Urinary bladder (tissue), 4 donors: ENCODE data around the gene LOXL1. TPM values are rescaled to one million over a fixed set of nuclear protein-coding genes. Genes with fewer than 3 reads are reported as not detected.

Source experiments
- DNase-seq: peaks from one replicate; pipeline ENCODE4 v3.0.0-alpha.2; 2015; ENCODE audit errors: extremely low spot score
- H3K27ac ChIP-seq: one replicate; pipeline ENCODE4 v1.5.1; 2013; ENCODE audit warnings: low read depth, mild to moderate bottlenecking, moderate library complexity
- H3K36me3 ChIP-seq: one replicate; pipeline ENCODE4 v1.6.1; 2013; ENCODE audit warnings: mild to moderate bottlenecking, moderate library complexity; ENCODE audit not compliant: insufficient read depth
- H3K4me1 ChIP-seq: one replicate; pipeline ENCODE4 v1.6.1; 2013; ENCODE audit warnings: mild to moderate bottlenecking, moderate library complexity; ENCODE audit not compliant: insufficient read depth
- H3K4me3 ChIP-seq: one replicate; pipeline ENCODE4 v1.5.1; 2013; ENCODE audit warnings: low read depth, low read length
- WGBS: extraction: QIAGEN DNeasy Blood & Tissue Kit; methylation state at CpG from one replicate; pipeline ENCODE4 v1.1.7; 2013; 5-methylcytosine and 5-hydroxymethylcytosine counted together
- polyA plus RNA-seq: library from polyadenylated mRNA; stranded (reverse); fragments of 200-250 nt; gene quantifications from one replicate; pipeline ENCODE4 v1.2.3, GENCODE V29; 2013
- total RNA-seq: library from RNA; depleted of rRNA; stranded (reverse); fragments of >200 nt; gene quantifications from one replicate; pipeline ENCODE4 v1.2.3, GENCODE V29; 2014
- donor health status: healthy with polysubstance abuse.
- donor health status: healthy.

The LOXL1 gene
- total and polyA plus RNA-seq, 2 donors, result 56.2 to 57.9 TPM

GRCh38 chr15:73906346-73907034 lies 19.8 kb upstream of the LOXL1 start:
- H3K36me3 ChIP-seq, result no peaks in the 10 kb centered on the region
- 80% methylated on average over 4 of the region's 4 CpGs for WGBS
- H3K27ac ChIP-seq, result no peak overlapping the region
- DNase-seq, result no peak
- H3K4me1 ChIP-seq, result no peaks in the 10 kb centered on the region
- no peak overlapping the region for H3K4me3 ChIP-seq

- Histone ChIP-seq H3K27ac (no peak overlapping the region), H3K4me3 (no peak overlapping the region), H3K4me1 (no peaks in the 10 kb centered on the region), H3K36me3 (no peaks in the 10 kb centered on the region)
- DNase-seq, result no peak
- 79% methylated on average over 2 of the region's 2 CpGs for whole genome bisulfite sequencing
Observed at GRCh38 chr15:73907035-73907408, 19.2 kb upstream of the LOXL1 start.

DNA sequence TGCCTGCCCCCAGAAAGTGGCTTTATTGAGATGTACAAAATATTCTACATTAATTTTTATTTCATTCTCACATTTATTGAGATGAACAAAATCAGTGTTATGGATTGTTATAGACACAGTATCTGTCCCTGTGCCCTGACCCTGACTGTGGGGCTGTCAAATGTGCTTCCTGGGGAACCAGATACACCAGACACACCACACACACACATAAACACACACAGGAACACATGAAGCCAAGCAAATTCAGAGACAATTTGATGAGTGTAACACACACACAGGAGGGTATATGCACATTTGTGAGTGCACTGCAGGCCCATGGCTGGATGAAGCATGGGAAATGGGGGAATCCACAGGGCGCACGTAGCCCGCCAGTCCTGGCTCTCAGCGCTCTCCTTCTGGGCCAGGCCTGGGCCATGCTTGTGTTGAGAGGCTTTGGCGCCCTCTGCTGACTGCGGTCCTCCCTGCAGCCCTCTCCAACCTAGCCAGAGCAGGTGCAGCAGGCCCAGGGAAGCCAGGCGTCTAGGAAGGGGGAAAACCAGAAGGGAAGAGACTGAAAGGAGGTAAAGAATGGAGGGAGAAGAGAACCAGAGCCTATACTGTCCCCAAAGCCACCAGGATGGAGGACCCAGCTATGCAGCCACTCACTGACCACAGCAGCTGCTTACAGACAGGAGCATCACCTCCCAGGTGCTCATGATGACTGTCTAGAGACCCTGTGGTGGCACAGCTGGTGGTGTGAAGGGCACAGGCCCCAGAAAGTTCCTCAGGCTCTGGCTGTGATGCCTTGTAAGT lies 18.0 kb upstream of the LOXL1 start:
- H3K36me3 ChIP-seq, result no peaks in the 10 kb centered on the region
- H3K4me3 ChIP-seq, result no peak overlapping the region
- no peak for DNase-seq
- no peaks in the 10 kb centered on the region for H3K4me1 ChIP-seq
- 9% methylated on average over 7 of the region's 7 CpGs for WGBS
- no peak overlapping the region for H3K27ac ChIP-seq

GRCh38 chr15:73908822-73909122 lies 17.5 kb upstream of the LOXL1 start:
- no peak for DNase-seq
- Histone ChIP-seq H3K27ac (no peak overlapping the region), H3K4me1 (no peaks in the 10 kb centered on the region), H3K36me3 (no peaks in the 10 kb centered on the region), H3K4me3 (no peak overlapping the region)
- 94% methylated on average over 2 of the region's 2 CpGs for WGBS

GRCh38 chr15:73909651-73910050 lies 16.6 kb upstream of the LOXL1 start:
- H3K4me1 ChIP-seq, result no peaks in the 10 kb centered on the region
- WGBS, result 89% methylated on average over 2 of the region's 2 CpGs
- no peak for DNase-seq
- H3K4me3 ChIP-seq, result no peak overlapping the region
- no peaks in the 10 kb centered on the region for H3K36me3 ChIP-seq
- H3K27ac ChIP-seq, result no peak overlapping the region

- Histone ChIP-seq H3K4me3 (no peak overlapping the region), H3K36me3 (no peaks in the 10 kb centered on the region), H3K4me1 (no peaks in the 10 kb centered on the region), H3K27ac (no peak overlapping the region)
- 69% methylated on average over 7 of the region's 7 CpGs for WGBS
- DNase-seq, result no peak
Observed at GRCh38 chr15:73910522-73911303, 15.5 kb upstream of the LOXL1 start.

DNA sequence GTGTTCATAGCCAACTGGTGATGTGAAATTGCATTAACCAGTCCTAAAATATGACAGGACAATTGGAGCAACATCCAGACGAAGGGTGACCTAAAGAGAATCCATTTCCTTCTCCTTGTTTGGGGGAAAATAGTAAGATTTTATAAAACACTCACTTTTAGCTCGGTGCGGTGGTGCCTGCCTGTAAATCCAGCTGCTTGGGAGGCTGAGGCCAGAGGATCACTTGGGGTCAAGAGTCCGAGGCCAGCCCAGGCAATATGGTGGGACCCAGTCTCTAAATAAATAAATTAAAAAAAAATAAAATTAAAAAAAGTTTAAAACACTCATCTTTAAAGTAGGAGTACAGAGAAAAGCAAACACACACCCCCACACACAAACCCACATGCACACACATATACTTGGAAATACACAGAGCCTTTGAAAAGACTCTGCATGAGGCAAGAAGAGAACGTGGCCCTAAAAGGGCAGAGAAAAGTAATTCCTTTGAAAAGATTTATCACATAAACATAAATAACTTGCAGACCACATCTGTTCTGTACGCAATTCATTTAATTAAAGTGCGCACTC lies 14.1 kb upstream of the LOXL1 start:
- Histone ChIP-seq H3K4me3 (no peak overlapping the region), H3K36me3 (no peaks in the 10 kb centered on the region), H3K4me1 (no peaks in the 10 kb centered on the region), H3K27ac (no peak overlapping the region)
- 87% methylated on average over 7 of the region's 7 CpGs for WGBS
- no peak for DNase-seq

GRCh38 chr15:73914145-73914544 lies 12.1 kb upstream of the LOXL1 start:
- H3K27ac ChIP-seq, result no peak overlapping the region
- H3K4me1 ChIP-seq, result no peaks in the 10 kb centered on the region
- H3K36me3 ChIP-seq, result no peaks in the 10 kb centered on the region
- WGBS, result 76% methylated on average over 3 of the region's 3 CpGs
- DNase-seq, result no peak
- no peak overlapping the region for H3K4me3 ChIP-seq

DNA sequence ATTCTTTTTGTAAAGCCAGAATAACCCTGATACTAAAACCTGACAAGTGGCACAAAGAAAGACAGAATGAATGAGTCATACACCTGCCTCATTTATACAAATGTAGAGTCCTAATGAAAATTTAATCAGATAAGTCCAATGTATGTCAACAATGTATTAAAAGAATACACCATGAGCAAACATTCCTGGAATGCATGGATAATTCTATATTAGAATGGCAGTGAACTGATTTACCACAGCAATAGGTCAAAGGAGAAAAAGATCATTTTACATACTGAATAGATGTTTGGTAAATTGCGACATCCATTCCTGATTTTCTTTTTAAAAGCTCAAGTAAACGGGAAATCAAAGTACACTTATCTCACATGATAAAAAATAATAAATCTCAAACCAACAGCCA lies 11.2 kb upstream of the LOXL1 start:
- Histone ChIP-seq H3K36me3 (no peaks in the 10 kb centered on the region), H3K4me3 (no peak overlapping the region), H3K27ac (no peak overlapping the region), H3K4me1 (no peaks in the 10 kb centered on the region)
- WGBS, result 63% methylated on average over 2 of the region's 2 CpGs
- DNase-seq, result no peak

DNA sequence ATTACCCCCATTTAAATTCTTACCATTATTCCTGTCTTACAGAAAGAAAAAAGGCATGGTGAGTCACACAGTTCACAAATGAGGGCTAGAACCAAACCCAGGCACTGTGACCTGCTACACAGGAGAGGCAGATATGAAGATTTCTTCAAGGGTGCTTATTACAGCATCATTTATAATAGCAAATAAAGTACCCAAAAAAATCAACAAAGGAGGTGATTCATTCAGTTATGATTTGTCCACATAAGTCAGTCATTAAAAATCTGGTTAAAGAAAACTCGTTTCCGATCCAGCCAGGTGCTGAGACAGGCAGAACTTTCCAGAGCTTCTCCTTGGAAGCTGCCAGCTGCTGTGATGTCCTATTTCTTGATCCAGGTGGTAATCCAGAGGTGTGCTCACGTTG lies 7.5 kb upstream of the LOXL1 start:
- 94% methylated on average over 3 of the region's 3 CpGs for WGBS
- no peak for DNase-seq
- Histone ChIP-seq H3K27ac (no peak overlapping the region), H3K4me1 (peaks cover 3% of the 10 kb centered on the region), H3K4me3 (no peak overlapping the region), H3K36me3 (no peaks in the 10 kb centered on the region)

- no peak overlapping the region for H3K4me3 ChIP-seq
- H3K36me3 ChIP-seq, result no peaks in the 10 kb centered on the region
- H3K4me1 ChIP-seq, result peaks cover 3% of the 10 kb centered on the region
- H3K27ac ChIP-seq, result no peak overlapping the region
- 92% methylated on average over 6 of the region's 6 CpGs for WGBS
- no peak for DNase-seq
Observed at GRCh38 chr15:73919706-73920105, 6.6 kb upstream of the LOXL1 start.

GRCh38 chr15:73921254-73921925 lies 4.9 kb upstream of the LOXL1 start:
- DNase-seq, result no peak
- no peaks in the 10 kb centered on the region for H3K36me3 ChIP-seq
- WGBS, result 52% methylated on average over 4 of the region's 4 CpGs
- H3K4me1 ChIP-seq, result peaks cover 3% of the 10 kb centered on the region
- no peak overlapping the region for H3K4me3 ChIP-seq
- H3K27ac ChIP-seq, result no peak overlapping the region
